Loucy (cell line): Measurements from ENCODE around the gene NABP2.

Experiments
- EZH2phosphoT487 ChIP-seq: fragments of 200-600 bp; IDR thresholded peaks from 2 replicates; pipeline ENCODE4 v1.6.1; 2018; ENCODE audit warnings: antibody characterized with exemption, mild to moderate bottlenecking, moderate library complexity, borderline replicate concordance
- TF ChIP-seq, protein P1 (sequence below): fragments of 200-600 bp; sonication (generic); conservative IDR thresholded peaks from 2 replicates; pipeline ENCODE4 v1.5.1; 2014; ENCODE audit warnings: mild to moderate bottlenecking, antibody characterized with exemption, low read length

GRCh38 chr12:56236985-56237384 lies 12.8 kb downstream of the NABP2 start:
- TF ChIP-seq EZH2phosphoT487 = no peak
- TF ChIP-seq, protein P1, sequence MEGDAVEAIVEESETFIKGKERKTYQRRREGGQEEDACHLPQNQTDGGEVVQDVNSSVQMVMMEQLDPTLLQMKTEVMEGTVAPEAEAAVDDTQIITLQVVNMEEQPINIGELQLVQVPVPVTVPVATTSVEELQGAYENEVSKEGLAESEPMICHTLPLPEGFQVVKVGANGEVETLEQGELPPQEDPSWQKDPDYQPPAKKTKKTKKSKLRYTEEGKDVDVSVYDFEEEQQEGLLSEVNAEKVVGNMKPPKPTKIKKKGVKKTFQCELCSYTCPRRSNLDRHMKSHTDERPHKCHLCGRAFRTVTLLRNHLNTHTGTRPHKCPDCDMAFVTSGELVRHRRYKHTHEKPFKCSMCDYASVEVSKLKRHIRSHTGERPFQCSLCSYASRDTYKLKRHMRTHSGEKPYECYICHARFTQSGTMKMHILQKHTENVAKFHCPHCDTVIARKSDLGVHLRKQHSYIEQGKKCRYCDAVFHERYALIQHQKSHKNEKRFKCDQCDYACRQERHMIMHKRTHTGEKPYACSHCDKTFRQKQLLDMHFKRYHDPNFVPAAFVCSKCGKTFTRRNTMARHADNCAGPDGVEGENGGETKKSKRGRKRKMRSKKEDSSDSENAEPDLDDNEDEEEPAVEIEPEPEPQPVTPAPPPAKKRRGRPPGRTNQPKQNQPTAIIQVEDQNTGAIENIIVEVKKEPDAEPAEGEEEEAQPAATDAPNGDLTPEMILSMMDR = no peak
